CD4-positive, alpha-beta T cell treated with Interleukin-17A for 4 hours (primary cell): ENCODE results near the gene DHX38.
A peak's percentile ranks its signal among the peaks of the same experiment; 100 is the strongest.

Experiments
- DNase-seq: peaks from one replicate; pipeline ENCODE4 v3.0.0-alpha.2; 2020; ENCODE audit warnings: mixed read lengths

DHX38 gene

GRCh38 chr16:72084445-72084844 lies 9.2 kb upstream of the DHX38 start:
- no peak for DNase-seq

GRCh38 chr16:72085002-72085401 lies 8.6 kb upstream of the DHX38 start:
- no peak for DNase-seq

- no peak for DNase-seq
These were observed 2.4 kb upstream of the DHX38 start for GRCh38 chr16:72091217-72091616.

GRCh38 chr16:72092832-72093447 lies 707 bp upstream of the DHX38 start:
- DNase-seq: no peak

GRCh38 chr16:72094266-72094610 lies 591 bp downstream of the DHX38 start:
- no peak for DNase-seq

- no peak for DNase-seq
These were observed 5.3 kb downstream of the DHX38 start for GRCh38 chr16:72098936-72099335.

GRCh38 chr16:72099377-72099818 lies 5.8 kb downstream of the DHX38 start:
- peak; percentile 31 for DNase-seq

- no peak for DNase-seq
These were observed 7.5 kb downstream of the DHX38 start for GRCh38 chr16:72101195-72101594.

- no peak for DNase-seq
These were observed 11.3 kb downstream of the DHX38 start for GRCh38 chr16:72104905-72105304.

GRCh38 chr16:72105978-72106377 lies 12.3 kb downstream of the DHX38 start:
- no peak for DNase-seq

- no peak for DNase-seq
These were observed 13.7 kb downstream of the DHX38 start for GRCh38 chr16:72107371-72107770.

- no peak for DNase-seq
These were observed 14.9 kb downstream of the DHX38 start for GRCh38 chr16:72108353-72109102.

GRCh38 chr16:72109300-72109699 lies 15.7 kb downstream of the DHX38 start:
- no peak for DNase-seq

- no peak for DNase-seq
These were observed 16.4 kb downstream of the DHX38 start for GRCh38 chr16:72109966-72110530.

GRCh38 chr16:72110662-72111615 lies 17.3 kb downstream of the DHX38 start:
- DNase-seq: no peak

- no peak for DNase-seq
These were observed 18.2 kb downstream of the DHX38 start for GRCh38 chr16:72111657-72112451.

GRCh38 chr16:72112452-72112792 lies 18.8 kb downstream of the DHX38 start:
- no peak for DNase-seq

GRCh38 chr16:72112906-72113615 lies 19.4 kb downstream of the DHX38 start:
- DNase-seq: no peak

GRCh38 chr16:72113616-72113945 lies 19.9 kb downstream of the DHX38 start:
- DNase-seq: no peak

- no peak for DNase-seq
These were observed 26.4 kb downstream of the DHX38 start for GRCh38 chr16:72120026-72120425.

GRCh38 chr16:72122308-72122707 lies 28.7 kb downstream of the DHX38 start:
- DNase-seq: no peak

GRCh38 chr16:72122916-72123315 lies 29.3 kb downstream of the DHX38 start:
- no peak for DNase-seq
